ENCODE measurements around the gene PTPRQ. TPM values are rescaled to one million over a fixed set of nuclear protein-coding genes. Genes with fewer than 3 reads are reported as not detected.

PTPRQ gene
- total and polyA plus RNA-seq, 11 donors: 0.05 to 4.2 (median 0.20) TPM; not detected in 2

DNA sequence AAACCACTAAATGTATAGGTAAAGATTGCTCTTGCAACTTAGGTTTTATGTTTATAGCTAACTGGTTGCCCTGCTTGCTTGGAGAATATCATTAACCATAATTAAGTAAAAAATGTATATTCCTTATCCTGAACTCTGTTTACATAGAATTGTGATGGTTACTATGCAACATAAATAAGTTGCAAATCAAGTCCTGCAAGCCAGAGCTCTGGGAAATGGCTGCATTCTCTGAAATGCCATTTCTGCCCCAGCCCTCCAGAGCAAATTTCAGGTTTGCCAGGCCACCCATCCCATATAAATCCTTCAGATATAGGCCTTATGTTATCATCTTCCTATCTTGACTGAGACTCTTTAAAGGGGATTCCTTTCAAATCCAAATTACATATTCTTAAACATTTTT lies 145.0 kb downstream of the PTPRQ start:
- H3K27me3 ChIP-seq: no peaks in the 10 kb centered on the region
- DNase-seq (no peak), ATAC-seq (no peak)
- H3K4me1 ChIP-seq: no peaks in the 10 kb centered on the region
- intact Hi-C loops (cut with DNase I): no loop called here
- H3K9me3 ChIP-seq: no peaks in the 10 kb centered on the region
- H3K27ac ChIP-seq: no peak overlapping the region
- TF ChIP-seq, protein P1, sequence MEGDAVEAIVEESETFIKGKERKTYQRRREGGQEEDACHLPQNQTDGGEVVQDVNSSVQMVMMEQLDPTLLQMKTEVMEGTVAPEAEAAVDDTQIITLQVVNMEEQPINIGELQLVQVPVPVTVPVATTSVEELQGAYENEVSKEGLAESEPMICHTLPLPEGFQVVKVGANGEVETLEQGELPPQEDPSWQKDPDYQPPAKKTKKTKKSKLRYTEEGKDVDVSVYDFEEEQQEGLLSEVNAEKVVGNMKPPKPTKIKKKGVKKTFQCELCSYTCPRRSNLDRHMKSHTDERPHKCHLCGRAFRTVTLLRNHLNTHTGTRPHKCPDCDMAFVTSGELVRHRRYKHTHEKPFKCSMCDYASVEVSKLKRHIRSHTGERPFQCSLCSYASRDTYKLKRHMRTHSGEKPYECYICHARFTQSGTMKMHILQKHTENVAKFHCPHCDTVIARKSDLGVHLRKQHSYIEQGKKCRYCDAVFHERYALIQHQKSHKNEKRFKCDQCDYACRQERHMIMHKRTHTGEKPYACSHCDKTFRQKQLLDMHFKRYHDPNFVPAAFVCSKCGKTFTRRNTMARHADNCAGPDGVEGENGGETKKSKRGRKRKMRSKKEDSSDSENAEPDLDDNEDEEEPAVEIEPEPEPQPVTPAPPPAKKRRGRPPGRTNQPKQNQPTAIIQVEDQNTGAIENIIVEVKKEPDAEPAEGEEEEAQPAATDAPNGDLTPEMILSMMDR (IDR thresholded peaks at IDR 0.05): no peak
- TF ChIP-seq POLR2A (IDR thresholded peaks at IDR 0.05): no peak
- no peak overlapping the region for H3K4me3 ChIP-seq
- no peaks in the 10 kb centered on the region for H3K36me3 ChIP-seq

DNA sequence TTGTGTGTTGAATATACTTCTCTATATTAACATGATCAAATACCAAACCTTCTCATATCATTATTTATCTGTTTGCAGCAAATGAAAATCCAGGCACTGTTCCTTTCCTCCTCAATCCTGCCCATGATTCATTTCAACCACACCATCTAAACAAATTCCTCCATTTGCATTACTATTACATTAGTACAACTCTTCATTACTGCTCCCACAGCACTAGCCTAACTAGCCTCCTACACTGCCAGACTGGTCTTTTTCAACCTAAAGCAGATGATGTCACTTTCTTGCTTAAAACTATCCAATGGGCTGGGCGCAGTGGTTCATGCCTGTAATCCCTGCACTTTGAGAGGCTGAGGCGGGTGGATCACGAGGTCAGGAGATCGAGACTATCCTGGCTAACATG lies 146.1 kb downstream of the PTPRQ start:
- H3K36me3 ChIP-seq: no peaks in the 10 kb centered on the region
- no peaks in the 10 kb centered on the region for H3K4me1 ChIP-seq
- DNase-seq (no peak), ATAC-seq (no peak)
- intact Hi-C loops (cut with DNase I): no loop called here
- no peak overlapping the region for H3K27ac ChIP-seq
- no peaks in the 10 kb centered on the region for H3K9me3 ChIP-seq
- no peaks in the 10 kb centered on the region for H3K27me3 ChIP-seq
- no peak overlapping the region for H3K4me3 ChIP-seq
- TF ChIP-seq POLR2A (IDR thresholded peaks at IDR 0.05): no peak
- TF ChIP-seq, protein P1 (IDR thresholded peaks at IDR 0.05): no peak
- WGBS, 4 donors: 91 to 98% (median 92%) methylated on average over 4 of the region's 4 CpGs

DNA sequence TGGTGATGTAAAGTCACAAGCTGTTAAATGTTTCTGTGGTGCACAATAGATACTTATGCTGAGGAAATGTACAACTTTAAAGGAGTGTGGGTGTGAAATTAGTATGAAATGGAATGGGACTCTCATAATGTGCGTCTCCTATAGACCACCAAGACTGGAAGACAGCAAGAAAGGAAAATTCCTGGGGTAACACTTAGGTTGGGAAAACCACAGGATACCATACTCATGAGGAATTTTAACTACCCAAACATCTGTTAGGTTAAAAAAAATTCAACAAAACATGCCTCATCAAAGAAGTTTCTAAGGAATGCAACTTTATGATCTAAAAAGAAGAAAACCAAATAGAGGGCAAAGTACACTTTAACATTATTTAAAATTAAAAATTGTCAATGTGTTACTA lies 149.7 kb downstream of the PTPRQ start:
- H3K4me1 ChIP-seq: no peaks in the 10 kb centered on the region
- no peak overlapping the region for H3K4me3 ChIP-seq
- 60 to 84% (median 68%) methylated on average over 1 of the region's 1 CpG for WGBS, 4 donors
- intact Hi-C loops (cut with DNase I): no loop called here
- ATAC-seq: no peak
- no peak overlapping the region for H3K27ac ChIP-seq
- TF ChIP-seq, protein P1 (IDR thresholded peaks at IDR 0.05): no peak
- TF ChIP-seq POLR2A (IDR thresholded peaks at IDR 0.05): no peak
- no peaks in the 10 kb centered on the region for H3K36me3 ChIP-seq
- DNase-seq: no peak
- no peaks in the 10 kb centered on the region for H3K9me3 ChIP-seq
- no peaks in the 10 kb centered on the region for H3K27me3 ChIP-seq

DNA sequence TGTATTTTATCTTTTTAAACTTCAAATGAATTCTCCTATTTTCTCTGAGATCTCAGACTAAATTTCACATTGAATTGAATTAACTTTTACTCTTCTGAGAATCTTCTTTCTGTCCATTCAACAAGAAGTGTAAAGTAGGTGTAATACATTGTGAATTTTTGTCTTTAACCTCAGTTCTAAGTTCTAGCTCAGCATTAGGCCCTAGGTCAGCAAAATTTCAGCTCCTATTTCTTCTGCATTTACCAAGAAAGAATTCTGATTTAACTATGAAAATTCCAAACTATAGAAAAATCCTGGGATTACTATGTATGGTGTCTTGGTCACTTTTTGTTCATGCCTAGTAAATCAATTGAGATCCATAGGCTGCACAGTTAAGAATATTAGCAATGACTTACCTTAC lies 152.5 kb downstream of the PTPRQ start:
- no peak for ATAC-seq
- TF ChIP-seq, protein P1 (IDR thresholded peaks at IDR 0.05): no peak
- TF ChIP-seq POLR2A (IDR thresholded peaks at IDR 0.05): no peak
- Histone ChIP-seq H3K27me3 (no peaks in the 10 kb centered on the region), H3K4me1 (no peaks in the 10 kb centered on the region), H3K9me3 (no peaks in the 10 kb centered on the region), H3K27ac (no peak overlapping the region), H3K4me3 (no peak overlapping the region), H3K36me3 (no peaks in the 10 kb centered on the region)
- intact Hi-C loops (cut with DNase I): no loop called here
- no peak for DNase-seq
